SK-N-SH (cell line): ENCODE data around the gene ERC2.

Experiments
- CTCF ChIP-seq: fragments of 200-600 bp; sonication (generic); IDR thresholded peaks from 2 replicates; pipeline ENCODE4 v1.6.1; 2017; ENCODE audit warnings: antibody characterized with exemption, mild to moderate bottlenecking, moderate library complexity
- FOSL2 ChIP-seq: IDR thresholded peaks from 2 replicates; pipeline ENCODE4 v1.4.0; 2012; ENCODE audit warnings: low read depth, mild to moderate bottlenecking, moderate library complexity, borderline replicate concordance
- FOXJ3 ChIP-seq: sonication (generic); formaldehyde crosslinking; IDR thresholded peaks from 2 replicates; pipeline ENCODE4 v1.5.1; 2020; ENCODE audit warnings: mild to moderate bottlenecking, missing genetic modification reagents
- IRF3 ChIP-seq: fragments of 150-350 bp; IDR thresholded peaks from 2 replicates; pipeline ENCODE4 v1.6.1; 2016; ENCODE audit warnings: mild to moderate bottlenecking, low read depth, low read length
- PBX3 ChIP-seq: IDR thresholded peaks from 2 replicates; pipeline ENCODE4; 2012
- POLR2AphosphoS5 ChIP-seq: IDR thresholded peaks from 2 replicates; pipeline ENCODE4 v1.6.1; 2012; ENCODE audit warnings: low read depth, low read length
- TAF1 ChIP-seq: IDR thresholded peaks from 2 replicates; pipeline ENCODE4 v1.6.1; 2012; ENCODE audit warnings: low read depth, mild to moderate bottlenecking, low read length, moderate library complexity, borderline replicate concordance
- USF2 ChIP-seq: fragments of 150-350 bp; IDR thresholded peaks from 2 replicates; pipeline ENCODE4 v1.6.1; 2017; ENCODE audit warnings: antibody characterized with exemption, low read length, low read depth, borderline replicate concordance
- YY1 ChIP-seq: IDR thresholded peaks from 2 replicates; pipeline ENCODE4 v1.4.0; 2012; ENCODE audit warnings: low read depth, mild to moderate bottlenecking

GRCh38 chr3:56268616-56269383 is 199.5 kb downstream of the ERC2 start:
- TF ChIP-seq CTCF (no peak), FOXJ3 (CRISPR knock-in tag) (no peak), PBX3 (no peak), TAF1 (no peak), POLR2AphosphoS5 (no peak), USF2 (no peak), YY1 (no peak), FOSL2 (no peak), IRF3 (no peak)
